Heart left ventricle (tissue), 16 donors: ENCODE results near the gene SCAANT1. TPM values are rescaled to one million over a fixed set of nuclear protein-coding genes. Genes with fewer than 3 reads are reported as not detected.
A peak's percentile ranks its signal among the peaks of the same experiment; 100 is the strongest.

ENCODE experiments used
- ATAC-seq, 4 donors: fragments of 200-7000 bp; cut with Tn5 transposase; one replicate each; pipeline ENCODE4 v1.9.1; 2020 to 2022; ENCODE audit warnings: moderate library complexity in 4 of 4, mild to moderate bottlenecking in 3 of 4, moderate number of reproducible peaks in 1 of 4
- DNase-seq, 5 donors: peaks; one replicate each; pipeline ENCODE4 v3.0.0-alpha.2; 2020
- H3K27ac ChIP-seq, 12 donors: fragments of 200-600 bp; sonication (generic) in 4 of 12; one replicate each; pipeline versions ENCODE4 v1.5.0 to v1.8.0; 2016 to 2022; ENCODE audit warnings: mild to moderate bottlenecking in 2 of 12
- H3K27me3 ChIP-seq, 9 donors: fragments of 200-600 bp; sonication (generic) in 2 of 9; one replicate each; pipeline versions ENCODE4 v1.5.1 to v1.8.0; 2016 to 2022; ENCODE audit warnings: mild to moderate bottlenecking in 3 of 9
- H3K36me3 ChIP-seq, 9 donors: fragments of 200-600 bp; sonication (generic) in 2 of 9; one replicate each; pipeline versions ENCODE4 v1.5.0 to v1.8.0; 2018 to 2022; ENCODE audit warnings: mild to moderate bottlenecking in 2 of 9
- H3K4me1 ChIP-seq, 12 donors: fragments of 200-600 bp; sonication (generic) in 4 of 12; one replicate each; pipeline versions ENCODE4 v1.5.0 to v1.8.0; 2016 to 2022; ENCODE audit warnings: mild to moderate bottlenecking in 3 of 12
- H3K4me3 ChIP-seq, 12 donors: fragments of 200-600 bp; sonication (generic) in 4 of 12; one replicate each; pipeline versions ENCODE4 v1.5.0 to v1.8.0; 2017 to 2022; ENCODE audit warnings: mild to moderate bottlenecking in 9 of 12, moderate library complexity in 4 of 12
- H3K9me3 ChIP-seq, 12 donors: fragments of 200-600 bp; sonication (generic) in 4 of 12; one replicate each; pipeline versions ENCODE4 v1.5.0 to v1.8.0; 2016 to 2022; ENCODE audit warnings: mild to moderate bottlenecking in 1 of 12
- POLR2A ChIP-seq, 2 donors: fragments of 450-650 bp; IDR thresholded peaks; one replicate each; pipeline ENCODE4 v1.6.1; 2017; ENCODE audit warnings: antibody characterized with exemption in 2 of 2, mild to moderate bottlenecking in 2 of 2, moderate library complexity in 2 of 2
- WGBS, 4 donors: extraction: QIAGEN DNeasy Blood & Tissue Kit in 2 of 4; methylation state at CpG; one replicate each; pipeline versions ENCODE4 v1.1.5 to v1.1.7; 2013 to 2018; 5-methylcytosine and 5-hydroxymethylcytosine counted together
- intact Hi-C, 10 donors: fragments of 100-400 bp; cut with DNase I; formaldehyde crosslinking; loops; one replicate each; pipeline versions ENCODE4 v1.11.1 to v1.14.2; 2022
- polyA plus RNA-seq, 2 donors: library from polyadenylated mRNA; stranded (reverse); fragments of 200-250 nt; gene quantifications; one replicate each; pipeline ENCODE4 v1.2.3, GENCODE V29; 2013
- total RNA-seq, 9 donors: library from RNA; depleted of rRNA in 2 of 9; stranded (reverse); fragments of >200 nt in 2 of 9; fragmentation: NEBNext Ultra II Directional in 3 of 9; extraction: Animal tissue kit (Norgen Biotek cat#: 25700) in 3 of 9; gene quantifications; one replicate each; pipeline versions ENCODE4 v1.1.0 to v1.2.4, GENCODE V29; 2016 to 2023
- TF ChIP-seq, protein P1 (sequence below), 12 donors: fragments of 200-600 bp; sonication (generic) in 4 of 12; IDR thresholded peaks; one replicate each; pipeline versions ENCODE4 v1.5.0 to v1.8.0; 2018 to 2022; ENCODE audit warnings: antibody characterized with exemption in 12 of 12, mild to moderate bottlenecking in 5 of 12
- donor health status: ischemic (EF 13 %, LVEDD 7.1; RV severe dilation, severe dysfunction).
- donor health status: healthy with polysubstance abuse.
- donor health status: DM: no; HTN: yes; CAD: no.
- donor health status: DM: no; HTN: no; CAD: no.
- donor health status: ischemic (EF 25% LVEDD 6.9; RV normal size, moderate dysfunction).
- donor health status: ischemic (EF 25% LVEDD 5.7; RV mildly dilated, moderate dysfunction).
- donor health status: healthy.
- donor health status: DM: yes; HTN: yes; CAD: no.
- donor health status: ischemic (EF 35%, LVEDD 5.7; RV mildly dilated, moderate dysfunction).
- donor health status: nonischemic (EF 11% LVEDD 7.7; RV severe dilation, severe dysfunction).
- donor health status: DM: yes; HTN: yes; CAD: no.
- donor health status: PGD.
- donor health status: ischemic (EF 29% LVEDD 5.4; RV normal size, mild dysfunction).
- donor health status: nonischemic (EF 23%, LVEDD 6.1; RV moderate dilation, normal function).

The SCAANT1 gene
- total and polyA plus RNA-seq, 11 donors: not detected

DNA sequence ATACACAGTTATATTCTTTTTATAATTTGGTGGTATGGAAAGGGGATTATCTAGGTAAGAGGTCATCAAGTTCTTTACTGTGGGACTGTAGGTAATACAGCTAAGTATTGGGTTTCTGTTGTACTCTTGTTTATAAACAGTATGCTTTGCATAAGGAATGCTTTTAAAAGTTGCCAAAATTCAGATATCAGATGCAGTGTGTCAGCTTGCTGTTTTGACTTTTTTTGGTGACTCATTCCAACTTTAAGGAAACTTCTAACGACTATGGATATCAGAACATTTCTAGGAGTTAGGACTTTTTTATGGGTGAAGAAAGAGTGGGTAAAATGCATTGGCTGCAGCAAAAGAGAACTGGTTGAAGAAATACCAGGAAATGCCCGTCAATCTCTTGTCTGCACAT, 2.8 kb downstream of the SCAANT1 start:
- Histone ChIP-seq H3K36me3 (peaks cover 0 to 11% (median 0%) of the 10 kb centered on the region in 9 donors), H3K27me3 (no peaks in the 10 kb centered on the region), H3K9me3 (no peaks in the 10 kb centered on the region), H3K27ac (no peak overlapping the region), H3K4me1 (peaks cover 2 to 49% (median 27%) of the 10 kb centered on the region in 12 donors), H3K4me3 (no peak overlapping the region)
- intact Hi-C loops: no loop called here
- TF ChIP-seq, protein P1, sequence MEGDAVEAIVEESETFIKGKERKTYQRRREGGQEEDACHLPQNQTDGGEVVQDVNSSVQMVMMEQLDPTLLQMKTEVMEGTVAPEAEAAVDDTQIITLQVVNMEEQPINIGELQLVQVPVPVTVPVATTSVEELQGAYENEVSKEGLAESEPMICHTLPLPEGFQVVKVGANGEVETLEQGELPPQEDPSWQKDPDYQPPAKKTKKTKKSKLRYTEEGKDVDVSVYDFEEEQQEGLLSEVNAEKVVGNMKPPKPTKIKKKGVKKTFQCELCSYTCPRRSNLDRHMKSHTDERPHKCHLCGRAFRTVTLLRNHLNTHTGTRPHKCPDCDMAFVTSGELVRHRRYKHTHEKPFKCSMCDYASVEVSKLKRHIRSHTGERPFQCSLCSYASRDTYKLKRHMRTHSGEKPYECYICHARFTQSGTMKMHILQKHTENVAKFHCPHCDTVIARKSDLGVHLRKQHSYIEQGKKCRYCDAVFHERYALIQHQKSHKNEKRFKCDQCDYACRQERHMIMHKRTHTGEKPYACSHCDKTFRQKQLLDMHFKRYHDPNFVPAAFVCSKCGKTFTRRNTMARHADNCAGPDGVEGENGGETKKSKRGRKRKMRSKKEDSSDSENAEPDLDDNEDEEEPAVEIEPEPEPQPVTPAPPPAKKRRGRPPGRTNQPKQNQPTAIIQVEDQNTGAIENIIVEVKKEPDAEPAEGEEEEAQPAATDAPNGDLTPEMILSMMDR (IDR thresholded peaks at IDR 0.05): no peak
- no peak for TF ChIP-seq POLR2A (IDR thresholded peaks at IDR 0.05)
- ATAC-seq (no peak), DNase-seq (no peak)
- 75 to 82% (median 78%) methylated on average over 2 of the region's 2 CpGs for WGBS, 4 donors

DNA sequence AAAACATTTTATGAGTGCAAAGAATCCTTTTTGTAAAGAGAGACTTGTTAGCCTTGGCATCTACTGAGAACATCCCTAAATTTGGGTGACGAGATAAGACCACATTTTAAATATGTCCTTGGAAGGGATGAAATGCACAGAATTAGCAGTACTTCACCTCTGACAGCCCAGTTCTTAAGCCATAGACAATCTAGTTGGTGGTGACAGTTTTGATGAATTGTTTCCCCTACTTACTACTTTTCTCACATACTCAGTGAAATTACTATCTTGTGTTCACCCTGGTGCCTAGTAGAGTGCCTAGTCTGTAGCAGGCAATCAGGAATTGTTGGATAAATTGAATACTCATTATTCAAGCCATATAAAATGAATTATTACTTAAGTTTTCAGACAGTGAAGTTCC, 3.4 kb downstream of the SCAANT1 start:
- H3K4me3 ChIP-seq: no peak overlapping the region
- H3K36me3 ChIP-seq: peaks cover 0 to 15% (median 0%) of the 10 kb centered on the region in 9 donors
- WGBS, 4 donors: 84 to 90% (median 86%) methylated on average over 1 of the region's 1 CpG
- ATAC-seq (no peak), DNase-seq (no peak)
- H3K27ac ChIP-seq: peak overlapping the region in 2 of 12 donors; percentile 8 to 17
- no peak for TF ChIP-seq POLR2A (IDR thresholded peaks at IDR 0.05)
- TF ChIP-seq, protein P1 (IDR thresholded peaks at IDR 0.05): no peak
- peaks cover under 1 to 42% (median 24%) of the 10 kb centered on the region in 12 donors for H3K4me1 ChIP-seq
- no peaks in the 10 kb centered on the region for H3K27me3 ChIP-seq
- intact Hi-C loops: no loop called here
- no peaks in the 10 kb centered on the region for H3K9me3 ChIP-seq

DNA sequence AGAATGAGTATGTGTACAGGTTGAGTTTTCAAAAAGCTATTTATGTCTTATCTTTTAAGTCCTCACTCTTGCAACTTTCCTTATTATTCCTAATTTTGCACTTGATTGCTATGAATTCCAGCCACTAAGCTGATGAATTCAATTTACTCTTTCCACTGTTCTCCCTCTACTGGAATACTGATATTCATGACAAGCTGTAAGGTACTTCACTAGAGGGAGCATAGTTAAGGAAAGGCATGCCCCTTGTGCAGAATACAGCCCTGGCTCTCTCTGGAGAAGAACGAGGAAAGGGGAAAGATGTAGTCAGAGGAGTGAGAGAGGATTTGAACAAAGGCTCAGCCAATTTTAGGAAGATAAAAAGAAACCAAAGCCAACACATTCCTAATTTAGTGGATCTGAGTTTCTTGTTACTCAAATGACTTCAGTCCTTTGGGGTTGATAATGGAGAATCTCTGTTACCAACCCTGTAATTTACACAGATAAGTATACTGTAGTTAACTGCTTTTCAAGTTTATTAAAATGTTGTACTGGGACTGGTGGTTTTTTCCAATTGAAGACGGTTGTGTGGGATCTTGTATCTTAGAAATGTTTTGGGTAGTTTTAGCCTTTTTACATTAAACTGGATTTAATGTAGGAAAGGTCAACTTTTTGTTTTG, 4.0 kb downstream of the SCAANT1 start:
- H3K4me1 ChIP-seq: peaks cover 0 to 36% (median 18%) of the 10 kb centered on the region in 12 donors
- TF ChIP-seq POLR2A (IDR thresholded peaks at IDR 0.05): no peak
- TF ChIP-seq, protein P1 (IDR thresholded peaks at IDR 0.05): peak in 7 of 12 donors; percentile 7 to 52 (median 29)
- H3K27ac ChIP-seq: peak overlapping the region in 3 of 12 donors; percentile 0 to 17 (median 8)
- H3K27me3 ChIP-seq: no peaks in the 10 kb centered on the region
- DNase-seq (no peak), ATAC-seq (no peak)
- no peak overlapping the region for H3K4me3 ChIP-seq
- peaks cover 0 to 20% (median 0%) of the 10 kb centered on the region in 9 donors for H3K36me3 ChIP-seq
- intact Hi-C loops: no loop called here
- no peaks in the 10 kb centered on the region for H3K9me3 ChIP-seq
- 44 to 59% (median 54%) methylated on average over 2 of the region's 2 CpGs for WGBS, 4 donors

DNA sequence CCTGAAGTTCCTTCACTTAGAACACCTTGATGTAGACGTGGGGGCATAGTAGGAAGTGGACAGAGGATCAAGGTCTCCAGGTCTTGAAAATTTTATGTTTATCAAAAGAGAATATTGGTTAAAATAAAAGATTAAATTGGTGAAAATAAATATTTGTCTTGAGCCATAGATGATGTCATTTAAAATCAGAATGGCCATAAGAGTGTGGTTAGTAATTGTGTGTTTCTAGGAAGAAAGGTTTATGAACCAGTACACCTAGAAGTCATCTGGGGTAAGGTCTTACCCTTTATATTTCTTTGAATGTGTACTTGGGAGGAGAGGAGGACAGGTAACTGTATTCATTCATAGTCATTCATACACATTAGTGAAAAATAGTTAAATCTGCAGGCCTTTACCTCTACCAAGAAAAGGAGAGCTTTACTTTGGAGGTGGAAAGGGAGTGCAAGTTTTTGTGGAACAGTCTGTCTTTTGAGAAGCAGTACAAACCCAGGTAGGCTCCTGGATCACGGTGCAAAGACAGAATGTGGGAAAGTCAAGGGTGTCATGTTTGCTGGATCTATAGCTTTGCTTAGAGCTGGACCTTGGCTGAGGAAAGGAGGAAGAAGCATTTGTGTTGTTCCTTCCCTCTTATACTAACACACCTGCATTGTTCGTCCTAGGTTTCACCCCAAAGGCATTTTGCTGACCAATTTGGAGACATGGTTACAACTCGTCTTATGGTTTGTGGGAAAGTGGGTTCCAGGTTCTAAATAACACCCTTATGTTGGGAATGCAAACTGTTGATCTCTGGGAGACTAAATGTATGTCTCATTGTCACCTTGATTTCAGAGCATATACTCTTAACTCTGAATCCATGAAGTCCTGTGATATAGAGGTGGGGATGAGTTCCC, 6.2 kb downstream of the SCAANT1 start:
- intact Hi-C loops: no loop called here

More for the DNA sequence above, 6.2 kb downstream of the SCAANT1 start:
- H3K36me3 ChIP-seq: peaks cover 0 to 22% (median 0%) of the 10 kb centered on the region in 9 donors
- TF ChIP-seq, protein P1 (IDR thresholded peaks at IDR 0.05): no peak
- no peak for TF ChIP-seq POLR2A (IDR thresholded peaks at IDR 0.05)
- DNase-seq: no peak
- no peaks in the 10 kb centered on the region for H3K9me3 ChIP-seq
- no peaks in the 10 kb centered on the region for H3K27me3 ChIP-seq
- no peak overlapping the region for H3K4me3 ChIP-seq
- 94% methylated on average over 4 of the region's 4 CpGs for WGBS, 4 donors
- no peak for ATAC-seq
- peaks cover 0 to 28% (median 10%) of the 10 kb centered on the region in 12 donors for H3K4me1 ChIP-seq
- no peak overlapping the region for H3K27ac ChIP-seq
